Suppressor macrophage treated with lipopolysaccharide for 4 hours (primary cell): ENCODE results near the gene TEX54.
A peak's percentile ranks its signal among the peaks of the same experiment; 100 is the strongest.
"Not testable (repeated sequence)": the region's sequence is repeated elsewhere in the genome, so short reads cannot be mapped to it uniquely, and the experiment has no call there.

Source experiments
- DNase-seq: peaks from one replicate; pipeline ENCODE4 v3.0.0-alpha.2; 2020

The TEX54 gene

GRCh38 chr11:62854825-62855570 lies 22.4 kb upstream of the TEX54 start:
- DNase-seq: no peak

GRCh38 chr11:62854013-62854824 lies 21.6 kb upstream of the TEX54 start:
- peak; percentile 25 for DNase-seq

DNA sequence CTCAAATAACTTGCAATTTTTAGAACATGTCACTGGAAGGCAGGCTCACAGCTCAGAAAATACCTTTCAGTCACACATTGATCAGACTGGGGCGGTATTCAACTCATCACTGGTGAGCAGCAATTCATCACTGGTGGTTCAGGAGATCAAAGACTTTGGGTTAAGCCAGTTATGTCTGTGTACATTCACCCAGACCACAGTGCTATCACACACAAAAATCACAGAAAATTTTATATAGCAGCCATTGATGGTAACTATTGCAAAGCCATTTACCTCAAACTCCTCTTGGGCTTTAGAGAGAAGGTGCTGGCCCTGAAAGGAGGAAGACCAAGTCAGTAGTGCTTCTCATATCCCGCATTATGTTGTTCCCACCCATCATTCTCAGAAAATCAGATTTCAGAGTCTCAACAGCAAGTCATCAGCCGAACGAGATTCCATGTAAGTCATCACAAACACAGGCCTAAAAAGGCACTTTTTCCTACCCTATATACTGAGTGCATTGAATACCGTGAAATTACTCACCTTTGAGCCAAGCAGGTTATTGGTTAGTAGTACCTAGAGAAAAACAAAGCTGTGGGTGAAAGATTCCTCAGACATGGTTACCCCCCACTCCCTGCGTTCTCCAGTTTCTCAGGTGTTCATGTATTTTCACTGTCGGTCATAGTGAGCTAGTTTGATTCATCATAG lies 20.8 kb upstream of the TEX54 start:
- DNase-seq: no peak

- no peak for DNase-seq
These were observed 20.0 kb upstream of the TEX54 start for GRCh38 chr11:62852523-62853188.

DNA sequence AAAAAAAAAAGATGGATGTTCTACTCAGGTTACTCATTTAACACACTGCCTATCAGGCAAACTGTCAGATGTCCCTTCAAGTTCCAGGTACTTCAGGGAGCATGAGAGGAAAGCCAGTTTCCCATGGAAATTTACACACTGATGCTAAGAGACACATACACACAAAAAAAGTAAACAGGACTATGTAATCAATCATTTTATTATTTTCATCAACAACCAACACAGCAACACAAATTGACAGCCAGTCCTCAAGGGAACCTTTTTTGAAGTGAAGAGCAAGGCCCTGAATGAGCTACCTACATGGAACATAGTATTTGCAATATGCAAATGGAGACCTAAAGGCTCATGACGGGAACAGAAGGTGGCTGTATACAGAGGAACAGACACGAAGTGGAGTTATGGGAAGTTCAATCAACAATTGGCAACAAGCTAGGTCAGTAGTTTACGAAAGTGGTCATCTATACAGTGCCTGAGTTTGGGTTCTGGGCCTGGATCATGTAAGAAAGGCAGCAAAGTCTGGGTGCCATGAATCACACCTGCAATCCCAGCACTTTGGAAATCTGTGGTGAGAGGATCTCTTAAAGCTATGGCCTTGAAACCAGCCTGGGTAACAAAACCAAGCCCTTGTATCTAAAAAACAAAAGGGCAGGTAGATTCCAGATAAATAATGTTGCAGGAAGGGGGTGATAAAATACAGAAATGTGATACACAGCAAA lies 19.3 kb upstream of the TEX54 start:
- no peak for DNase-seq

GRCh38 chr11:62850911-62851806 lies 18.5 kb upstream of the TEX54 start:
- no peak for DNase-seq

DNA sequence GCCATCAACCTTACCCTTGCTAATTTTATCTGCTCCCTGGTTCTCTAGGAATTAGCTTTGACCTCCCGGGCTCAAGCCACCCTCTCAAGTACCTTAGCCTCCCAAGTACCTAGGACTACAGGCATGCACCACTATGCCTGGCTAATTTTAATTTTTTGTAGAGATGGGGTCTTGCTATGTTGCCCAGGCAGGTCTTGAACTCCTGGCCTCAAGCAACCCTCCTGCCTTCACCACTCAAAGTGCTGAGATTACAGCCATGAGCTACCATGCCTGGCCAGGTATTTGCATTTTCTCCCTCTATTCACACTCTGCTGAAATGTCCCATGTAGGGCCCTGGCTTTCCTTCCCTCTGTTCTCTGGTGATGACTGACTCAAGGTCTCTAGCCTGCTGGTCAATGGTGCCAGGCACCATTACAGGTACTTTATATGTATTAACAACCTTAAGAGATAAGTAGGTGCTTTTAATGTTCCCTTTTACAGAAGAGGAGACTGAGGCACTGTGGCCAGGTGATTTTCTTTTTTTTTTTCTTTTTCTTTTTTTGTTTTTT lies 15.2 kb upstream of the TEX54 start:
- DNase-seq: no peak

- no peak for DNase-seq
These were observed 13.5 kb upstream of the TEX54 start for GRCh38 chr11:62846177-62846576.

DNA sequence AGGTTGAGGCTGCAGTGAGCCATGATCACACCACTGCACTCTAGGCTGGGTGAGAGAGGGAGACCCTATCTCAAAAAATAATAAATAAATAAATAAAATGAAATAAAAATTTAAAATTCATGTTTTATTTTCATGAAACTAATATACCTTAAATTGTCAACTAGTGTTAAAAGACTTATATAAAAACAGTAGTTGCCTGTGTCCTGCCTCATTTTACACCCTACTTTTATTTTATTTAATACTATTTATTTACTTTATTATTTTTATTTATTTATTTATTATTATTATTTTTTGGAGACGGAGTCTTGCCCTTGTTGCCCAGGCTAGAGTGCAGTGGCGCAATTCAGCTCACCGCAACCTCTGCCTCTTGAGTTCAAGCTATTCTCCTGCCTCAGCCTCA lies 11.5 kb upstream of the TEX54 start:
- no peak for DNase-seq

DNA sequence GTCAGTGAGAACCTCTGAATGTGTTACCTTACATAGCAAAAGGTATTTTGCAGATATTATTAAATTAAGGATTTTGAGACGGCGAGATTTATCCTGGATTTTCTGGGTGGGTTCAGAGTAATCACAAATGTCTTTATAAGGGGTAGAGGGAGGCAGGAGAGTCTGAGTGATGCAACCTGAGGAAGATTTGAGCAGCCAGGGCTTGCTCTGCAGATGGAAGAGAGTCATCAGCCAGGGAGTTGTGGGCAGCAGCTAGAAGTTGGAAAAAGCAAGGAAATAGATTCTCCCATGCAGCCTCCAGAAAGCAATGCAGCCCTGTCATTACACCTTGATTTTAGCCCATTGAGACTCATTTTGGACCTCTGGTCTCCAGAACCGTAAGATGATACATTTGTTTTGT lies 10.8 kb upstream of the TEX54 start:
- DNase-seq: no peak

DNA sequence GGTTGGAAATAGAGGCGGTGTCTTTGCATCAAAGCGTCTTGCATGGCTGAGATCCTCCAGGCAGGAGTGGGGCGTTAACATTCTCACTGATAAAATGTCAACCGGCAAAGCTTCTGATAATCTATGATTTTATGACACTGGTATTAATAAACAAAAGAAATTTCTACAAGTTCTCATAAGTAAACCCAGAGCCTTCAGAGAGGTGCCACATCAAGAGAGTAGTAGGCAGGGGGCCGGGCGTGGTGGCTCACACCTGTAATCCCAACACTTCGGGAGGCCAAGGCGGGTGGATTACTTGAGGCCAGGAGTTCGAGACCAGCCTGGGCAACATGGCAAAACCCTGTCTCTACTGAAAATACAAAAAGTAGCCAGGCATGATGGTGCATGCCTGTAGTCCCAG lies 10.2 kb upstream of the TEX54 start:
- DNase-seq: not testable (repeated sequence)

GRCh38 chr11:62842171-62842741 lies 9.6 kb upstream of the TEX54 start:
- peak; percentile 26 for DNase-seq

DNA sequence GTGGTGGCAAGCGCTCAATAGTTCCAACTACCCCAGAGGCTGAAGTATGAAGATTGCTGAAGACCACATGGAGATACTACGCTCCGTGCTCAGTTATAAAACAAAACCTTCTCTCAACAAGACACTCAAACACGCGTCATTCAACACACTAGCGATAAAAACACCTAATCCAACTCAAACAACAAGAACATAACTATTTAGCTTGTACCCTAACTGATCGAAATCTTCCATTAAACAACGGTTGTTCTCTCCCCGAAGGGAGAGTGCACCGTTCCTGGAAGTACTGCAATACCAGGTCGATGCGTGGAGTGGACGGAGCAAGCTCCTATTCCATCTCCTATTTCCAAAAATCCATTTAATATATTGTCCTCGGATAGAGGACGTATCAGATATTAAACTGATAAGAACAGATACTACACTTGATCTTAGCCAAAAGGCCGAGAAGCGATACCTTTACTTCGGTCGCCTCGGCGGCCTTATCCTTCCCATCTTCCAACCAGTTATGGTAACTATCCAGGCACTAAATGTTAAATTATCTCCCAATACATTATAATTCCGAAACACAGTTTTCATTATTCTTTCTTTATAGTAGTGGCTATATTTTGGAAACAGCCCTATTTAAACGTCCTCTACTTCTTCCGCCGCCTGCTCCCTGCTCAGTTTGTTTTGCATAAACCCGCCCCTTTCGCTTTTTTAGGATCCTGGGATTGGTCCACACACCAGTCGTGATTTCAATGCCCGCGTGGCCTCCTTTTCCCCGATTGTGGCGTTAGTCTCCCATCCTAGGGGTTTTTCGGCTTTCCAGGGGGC lies 8.9 kb upstream of the TEX54 start:
- DNase-seq: peak; percentile 98

DNA sequence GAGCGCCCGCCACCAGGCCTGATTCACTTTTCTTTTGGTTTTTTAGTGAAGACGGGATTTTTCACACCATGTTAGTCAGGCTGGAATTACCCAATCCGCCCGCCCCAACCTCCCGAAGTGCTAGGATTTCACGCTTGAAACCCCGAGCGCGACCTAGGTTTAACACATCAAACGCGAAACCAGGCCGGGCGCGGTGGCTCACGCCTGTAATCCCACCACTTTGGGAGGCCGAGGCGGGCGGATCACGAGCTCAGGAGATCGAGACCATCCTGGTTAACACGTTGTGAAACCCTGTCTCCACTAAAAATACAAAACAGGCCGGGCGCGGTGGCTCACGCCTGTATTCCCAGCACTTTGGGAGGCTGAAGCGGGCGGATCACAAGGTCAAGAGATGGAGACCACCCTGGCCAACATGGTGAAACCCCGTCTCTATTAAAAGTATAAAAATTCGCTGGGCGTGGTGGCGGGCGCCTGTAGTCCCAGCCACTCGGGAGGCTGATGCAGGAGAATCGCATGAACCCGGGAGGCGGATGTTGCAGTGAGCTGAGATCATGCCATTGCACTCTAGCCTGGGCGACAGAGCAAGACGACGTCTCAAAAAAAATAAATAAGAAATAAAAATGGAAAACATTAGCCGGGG lies 8.2 kb upstream of the TEX54 start:
- DNase-seq: peak; percentile 93

DNA sequence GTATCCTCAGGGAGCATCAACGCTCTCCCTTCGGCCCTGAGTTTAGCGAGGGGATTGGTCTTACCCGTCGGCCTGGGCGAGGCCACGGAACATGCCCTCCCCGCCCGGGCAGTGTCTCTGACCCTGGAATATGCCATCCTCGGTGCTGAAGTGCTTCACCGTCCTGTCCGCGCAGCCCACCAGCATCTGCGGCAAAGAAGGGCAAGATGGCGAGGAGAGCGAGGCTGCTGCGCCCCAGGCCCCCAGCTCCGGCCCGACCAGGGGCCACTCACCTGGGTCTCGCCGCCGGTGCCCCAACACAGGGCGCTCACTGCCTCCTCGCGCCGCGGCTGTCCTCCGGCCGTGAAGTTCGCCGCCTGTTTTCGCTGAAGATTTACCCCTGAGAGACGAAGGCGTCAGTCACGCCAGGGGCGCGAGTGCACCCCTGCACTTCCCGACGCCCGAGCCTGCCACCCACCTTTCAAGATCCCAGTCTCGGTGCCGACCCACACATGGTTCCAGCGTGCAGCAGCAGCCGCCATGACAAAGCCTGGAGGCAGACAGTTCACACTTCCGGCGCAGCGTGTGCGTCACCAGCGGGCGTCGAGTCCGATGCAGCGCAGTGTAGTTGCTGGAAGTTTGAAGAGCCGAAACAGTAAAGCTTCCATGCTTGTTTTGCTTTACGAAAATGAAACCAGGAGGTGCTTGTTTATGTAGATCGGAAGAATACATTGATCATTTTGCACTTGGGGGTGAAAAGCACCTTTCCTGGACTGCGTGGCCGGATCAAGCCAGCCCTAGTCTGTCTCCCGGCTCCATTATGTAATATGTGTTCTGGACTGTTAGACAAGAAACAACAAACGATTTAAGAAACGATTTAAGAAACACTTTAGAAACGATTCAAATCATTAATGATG lies 6.7 kb upstream of the TEX54 start, which contains the start of gene WDR74:
Gene WDR74, minus strand, starts transcription at position 541 of the 896 bp plus-strand sequence. Its CDS starts 20 bp downstream, at position 521.
- DNase-seq: peak; percentile 97

DNA sequence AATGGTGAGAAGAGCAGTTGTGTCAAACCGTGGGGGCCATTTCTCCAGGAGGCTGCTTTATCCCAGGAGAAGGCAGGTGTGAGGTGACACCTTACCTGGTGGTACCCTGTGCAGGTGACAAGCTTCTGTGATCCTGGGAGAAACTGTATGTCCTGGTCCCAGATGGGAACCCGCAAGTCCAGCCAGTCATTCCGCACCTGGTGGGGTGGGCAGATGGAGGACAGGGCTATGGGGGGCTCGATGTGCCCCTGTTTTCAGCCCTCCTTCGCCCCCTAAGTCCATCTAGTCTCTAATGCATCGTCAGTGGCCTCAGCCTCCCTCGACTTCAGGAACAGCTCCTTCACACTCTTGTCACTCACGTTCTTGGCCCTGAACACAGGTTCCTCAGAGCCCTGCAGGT lies 2.7 kb upstream of the TEX54 start:
- DNase-seq: no peak

DNA sequence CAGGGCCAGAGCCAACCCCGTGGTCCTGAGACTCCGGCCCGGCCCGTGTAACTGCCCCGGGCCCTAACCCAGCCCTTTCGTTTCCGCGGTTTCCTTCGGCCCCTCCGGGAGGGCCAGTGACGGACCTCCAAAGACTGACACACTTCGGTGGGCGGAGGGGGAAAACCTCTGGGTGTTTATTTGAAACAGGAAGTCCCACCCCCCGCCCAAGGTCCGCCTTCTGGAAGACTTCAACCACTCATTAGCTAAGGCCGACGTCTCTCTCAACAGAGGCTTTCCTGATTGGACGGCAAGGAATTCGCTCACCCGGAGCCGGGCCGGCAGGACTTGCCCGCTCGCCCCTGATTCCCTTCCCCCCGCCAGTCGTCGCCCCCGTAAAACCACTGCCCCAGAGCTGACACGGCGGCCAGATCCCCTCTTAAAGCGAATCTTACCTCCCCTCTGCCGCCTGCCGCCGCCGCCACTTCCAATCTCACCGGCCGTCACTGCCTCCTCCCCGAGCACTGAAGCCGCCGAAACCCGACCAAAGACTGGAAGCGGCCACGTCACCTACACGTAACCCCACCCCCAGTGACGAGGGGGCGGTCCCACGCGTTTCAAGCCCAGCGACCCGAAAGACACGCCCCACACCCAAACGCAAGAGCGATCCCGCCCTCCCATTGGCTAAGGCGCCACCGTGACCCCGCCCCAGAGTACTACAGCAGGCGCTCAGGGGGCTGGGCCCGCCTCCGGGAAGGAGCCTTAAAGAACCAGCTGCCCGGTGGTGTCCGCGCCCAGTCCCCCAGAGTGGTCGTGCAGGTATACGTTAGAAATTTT lies 913 bp downstream of the TEX54 start, which contains the start of gene STX5:
Gene STX5, minus strand, starts transcription at position 532 of the 816 bp plus-strand sequence. CDS start 808 bp downstream, outside the sequence.
- peak; percentile 99 for DNase-seq
